Caco-2 (cell line): Measurements from ENCODE around the gene LYPD3. TPM values are rescaled to one million over a fixed set of nuclear protein-coding genes. Genes with fewer than 3 reads are reported as not detected.

Experiments used
- BruUV-seq: library from RNA; stranded (reverse); fragments of 400-500 nt; replicated peaks from 2 replicates; lab custom pipeline; 2021; lab: Mats Ljungman, UMichigan
- CTCF ChIA-PET: fragments of 300-600 bp; sonication (Branson Sonifier 250); formaldehyde crosslinking; loops from one replicate; lab custom pipeline; 2022; ENCODE audit warnings: antibody characterized with exemption; lab: Charles Lee
- POLR2A ChIA-PET: fragments of 300-600 bp; sonication (Branson Sonifier 250); formaldehyde crosslinking; loops from one replicate; lab custom pipeline; 2022; ENCODE audit warnings: antibody characterized with exemption; lab: Charles Lee
- DNase-seq, 2 experiments: peaks; one replicate each; pipeline versions ENCODE4 v3.0.0 to v3.0.0-alpha.2; 2020 to 2022
- H3K27me3 ChIP-seq: replicated peaks from 2 replicates; pipeline ENCODE4 v1.6.0; 2011; ENCODE audit warnings: low read length; ENCODE audit not compliant: control insufficient read depth, insufficient read depth
- H3K36me3 ChIP-seq: 2 replicates; pipeline ENCODE4 v1.5.1; 2011; ENCODE audit warnings: low read length; ENCODE audit not compliant: control insufficient read depth, insufficient read depth
- H3K4me1 ChIP-seq: fragments of 250-450 bp; sonication (Bioruptor Pico); 2 replicates; pipeline ENCODE4 v1.5.1; 2020; ENCODE audit warnings: mild to moderate bottlenecking
- H3K4me3 ChIP-seq: 2 replicates; pipeline ENCODE4 v1.5.1; 2011; ENCODE audit warnings: low read depth, mild to moderate bottlenecking, control low read depth, low read length
- H3K9me3 ChIP-seq: fragments of 250-450 bp; sonication (Bioruptor Pico); 2 replicates; pipeline ENCODE4 v1.5.1; 2020; ENCODE audit warnings: mild to moderate bottlenecking, moderate library complexity
- H3K27ac Mint-ChIP-seq: one replicate; pipeline ENCODE4 v1.8.0; 2022; ENCODE audit warnings: mixed read lengths; ENCODE audit not compliant: unreplicated experiment
- H3K27me3 Mint-ChIP-seq: one replicate; pipeline ENCODE4 v1.8.0; 2022; ENCODE audit warnings: mixed read lengths; ENCODE audit not compliant: insufficient read depth, unreplicated experiment
- H3K36me3 Mint-ChIP-seq: one replicate; pipeline ENCODE4 v1.8.0; 2022; ENCODE audit warnings: mild to moderate bottlenecking, mixed read lengths; ENCODE audit not compliant: insufficient read depth, unreplicated experiment
- H3K4me1 Mint-ChIP-seq: one replicate; pipeline ENCODE4 v1.8.0; 2022; ENCODE audit warnings: low read depth, mixed read lengths; ENCODE audit not compliant: unreplicated experiment
- H3K4me3 Mint-ChIP-seq: one replicate; pipeline ENCODE4 v1.8.0; 2022; ENCODE audit warnings: mild to moderate bottlenecking, moderate library complexity, mixed read lengths; ENCODE audit not compliant: unreplicated experiment
- H3K9me3 Mint-ChIP-seq: one replicate; pipeline ENCODE4 v1.8.0; 2022; ENCODE audit warnings: mixed read lengths; ENCODE audit not compliant: unreplicated experiment
- intact Hi-C: fragments of 100-400 bp; cut with micrococcal nuclease; formaldehyde crosslinking; loops from one replicate; pipeline ENCODE4 v1.10.0; 2022; ENCODE audit not compliant: unreplicated experiment
- total RNA-seq: library from RNA; stranded (reverse); gene quantifications from 2 replicates; pipeline ENCODE4 v1.2.3, GENCODE V29; 2022
- TF ChIP-seq, protein P1 (sequence below), 2 experiments: fragments of 200-600 bp in 1 of 2; IDR thresholded peaks; 1 replicate in 1 of 2; 2 replicates in 1 of 2; pipeline versions ENCODE4 v1.5.1 to v1.8.0; 2011 to 2022; ENCODE audit warnings: antibody characterized with exemption in 1 of 2, control low read depth in 1 of 2, inconsistent platforms in 1 of 2, low read depth in 1 of 2, low read length in 1 of 2, mild to moderate bottlenecking in 1 of 2, moderate library complexity in 1 of 2; ENCODE audit not compliant: insufficient read depth in 1 of 2, severe bottlenecking in 1 of 2, unreplicated experiment in 1 of 2

Gene LYPD3
- total RNA-seq, 1 experiment from 2014 or later: 1.3 TPM

GRCh38 chr19:43505941-43506340 lies 40.5 kb upstream of the LYPD3 start:
- Mint-ChIP-seq H3K27ac (no peak overlapping the region), H3K9me3 (no peaks in the 10 kb centered on the region), H3K4me3 (peak overlapping the region; percentile 90), H3K27me3 (no peaks in the 10 kb centered on the region), H3K36me3 (peaks cover 47% of the 10 kb centered on the region), H3K4me1 (peaks cover 24% of the 10 kb centered on the region)
- peaks cover 9% of the 10 kb centered on the region; the same call in 1 of the 2 replicates for H3K4me1 ChIP-seq
- peaks cover 2% of the 10 kb centered on the region; the same call in 1 of the 2 replicates for H3K36me3 ChIP-seq
- no peak for DNase-seq
- TF ChIP-seq, protein P1, sequence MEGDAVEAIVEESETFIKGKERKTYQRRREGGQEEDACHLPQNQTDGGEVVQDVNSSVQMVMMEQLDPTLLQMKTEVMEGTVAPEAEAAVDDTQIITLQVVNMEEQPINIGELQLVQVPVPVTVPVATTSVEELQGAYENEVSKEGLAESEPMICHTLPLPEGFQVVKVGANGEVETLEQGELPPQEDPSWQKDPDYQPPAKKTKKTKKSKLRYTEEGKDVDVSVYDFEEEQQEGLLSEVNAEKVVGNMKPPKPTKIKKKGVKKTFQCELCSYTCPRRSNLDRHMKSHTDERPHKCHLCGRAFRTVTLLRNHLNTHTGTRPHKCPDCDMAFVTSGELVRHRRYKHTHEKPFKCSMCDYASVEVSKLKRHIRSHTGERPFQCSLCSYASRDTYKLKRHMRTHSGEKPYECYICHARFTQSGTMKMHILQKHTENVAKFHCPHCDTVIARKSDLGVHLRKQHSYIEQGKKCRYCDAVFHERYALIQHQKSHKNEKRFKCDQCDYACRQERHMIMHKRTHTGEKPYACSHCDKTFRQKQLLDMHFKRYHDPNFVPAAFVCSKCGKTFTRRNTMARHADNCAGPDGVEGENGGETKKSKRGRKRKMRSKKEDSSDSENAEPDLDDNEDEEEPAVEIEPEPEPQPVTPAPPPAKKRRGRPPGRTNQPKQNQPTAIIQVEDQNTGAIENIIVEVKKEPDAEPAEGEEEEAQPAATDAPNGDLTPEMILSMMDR (IDR thresholded peaks at IDR 0.05; ENCODE audit: insufficient read depth in 1 of 2, low read depth in 1 of 2, low read length in 1 of 2, severe bottlenecking in 1 of 2, unreplicated experiment in 1 of 2): no peak
- CTCF ChIA-PET: no interaction called here
- H3K9me3 ChIP-seq: no peaks in the 10 kb centered on the region
- intact Hi-C loops: loop anchor here (2.0 kb wide), 1 partner anchor 27 kb away; the partner anchor contains the start of gene ZNF575
- no TSS peak for BruUV-seq
- no peak overlapping the region for H3K4me3 ChIP-seq
- POLR2A ChIA-PET: no interaction called here
- H3K27me3 ChIP-seq: no peaks in the 10 kb centered on the region

DNA sequence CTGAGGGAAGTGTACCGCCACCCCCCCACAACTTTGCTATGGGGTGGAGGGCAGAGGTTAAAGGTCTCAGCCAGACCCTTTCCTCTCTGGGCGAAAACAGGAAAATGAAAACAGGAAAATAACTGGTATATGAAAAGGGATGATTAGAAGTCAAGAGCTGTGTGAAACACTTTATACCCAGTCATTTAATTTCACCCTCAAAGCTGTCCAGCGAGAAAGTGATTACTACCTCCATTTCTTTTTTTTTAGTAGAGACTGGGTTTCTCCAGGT lies 39.7 kb upstream of the LYPD3 start:
- no peak for DNase-seq
- peaks cover 24% of the 10 kb centered on the region for H3K4me1 Mint-ChIP-seq
- Histone ChIP-seq H3K4me3 (peak overlapping the region; percentile 91), H3K27me3 (no peaks in the 10 kb centered on the region), H3K4me1 (peaks cover 13% of the 10 kb centered on the region; the same call in 1 of the 2 replicates), H3K9me3 (no peaks in the 10 kb centered on the region), H3K36me3 (peaks cover 2% of the 10 kb centered on the region; the same call in 1 of the 2 replicates)
- intact Hi-C loops: loop anchor here (2.0 kb wide), 1 partner anchor 28 kb away; the partner anchor contains the start of gene ZNF575
- peak overlapping the region; percentile 92 for H3K27ac Mint-ChIP-seq
- peak overlapping the region; percentile 90 for H3K4me3 Mint-ChIP-seq
- ChIA-PET CTCF (interaction anchor here (1.5 to 2.4 kb wide), 4 partner anchors 14 to 58 kb away, joined by 5 to 29 read pairs (median 16); partner anchors contain the start of gene ZNF575), POLR2A (interaction anchor here (1.2 to 2.0 kb wide), 2 partner anchors 42 to 73 kb away, joined by 3 to 17 read pairs; no protein-coding TSS in a partner anchor)
- H3K27me3 Mint-ChIP-seq: no peaks in the 10 kb centered on the region
- TF ChIP-seq, protein P1 (IDR thresholded peaks at IDR 0.05; ENCODE audit: insufficient read depth in 1 of 2, low read depth in 1 of 2, low read length in 1 of 2, severe bottlenecking in 1 of 2, unreplicated experiment in 1 of 2): no peak
- H3K9me3 Mint-ChIP-seq: no peaks in the 10 kb centered on the region
- BruUV-seq: no TSS peak
- H3K36me3 Mint-ChIP-seq: peaks cover 46% of the 10 kb centered on the region

DNA sequence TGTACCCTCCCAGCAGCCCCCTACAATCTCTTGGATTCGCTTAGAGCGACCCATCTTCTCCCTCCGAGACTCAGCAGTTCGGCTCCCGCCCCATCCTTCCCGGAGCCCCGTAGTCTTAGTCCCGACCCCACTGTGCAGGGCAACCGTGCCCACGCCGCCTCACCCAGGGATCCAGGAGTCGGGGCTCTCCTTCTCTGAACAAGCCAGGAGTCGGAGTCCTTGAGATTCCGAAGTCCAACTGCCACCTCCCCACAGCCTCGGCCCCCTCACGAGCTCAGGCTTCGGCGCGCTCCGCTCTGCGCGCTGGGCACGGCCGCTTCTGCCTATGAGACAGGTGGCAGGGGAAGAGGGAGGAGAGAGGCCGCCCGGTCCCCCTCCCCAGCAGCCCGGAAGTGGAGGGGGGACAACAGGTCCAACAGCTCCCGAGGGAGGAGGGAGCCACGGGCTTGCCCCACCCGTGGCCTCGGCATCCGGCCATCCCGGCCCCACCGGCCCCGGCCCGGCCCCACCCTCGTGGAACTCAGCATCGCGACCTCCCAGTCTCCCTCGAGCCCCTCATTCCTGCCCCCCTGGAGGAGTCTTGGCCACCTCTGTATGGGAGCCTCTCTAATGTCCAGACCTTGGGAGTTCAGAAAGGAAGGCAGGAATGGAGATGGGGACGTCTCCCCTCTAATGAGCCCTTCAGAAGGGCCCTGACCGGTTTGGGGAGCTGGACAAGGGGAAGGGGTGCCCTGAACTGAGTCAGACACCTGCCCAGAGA lies 39.2 kb upstream of the LYPD3 start, which contains the start of gene PHLDB3:
PHLDB3 (minus strand) TSS at position 321 of the 760 bp plus-strand sequence. CDS start 628 bp downstream, outside the sequence.
- H3K27me3 Mint-ChIP-seq: no peaks in the 10 kb centered on the region
- Histone ChIP-seq H3K4me1 (peaks cover 17% of the 10 kb centered on the region; the same call in 1 of the 2 replicates), H3K27me3 (no peaks in the 10 kb centered on the region), H3K9me3 (no peaks in the 10 kb centered on the region), H3K36me3 (no peaks in the 10 kb centered on the region), H3K4me3 (peak within 1 kb of the TSS; percentile 91)
- H3K4me3 Mint-ChIP-seq: peak within 1 kb of the TSS; percentile 90
- peak within 1 kb of the TSS; percentile 92 for H3K27ac Mint-ChIP-seq
- peak; percentile 77 to 78 for DNase-seq
- H3K36me3 Mint-ChIP-seq: peaks cover 47% of the 10 kb centered on the region
- intact Hi-C loops: loop anchor here (1.0 to 5.0 kb wide), 5 partner anchors 15 to 57 kb away; partner anchors contain the start of gene ZNF575
- TF ChIP-seq, protein P1 (IDR thresholded peaks at IDR 0.05; ENCODE audit: insufficient read depth in 1 of 2, low read depth in 1 of 2, low read length in 1 of 2, severe bottlenecking in 1 of 2, unreplicated experiment in 1 of 2): no peak
- ChIA-PET CTCF (interaction anchor here (1.0 to 2.4 kb wide), 8 partner anchors 15 to 92 kb away, joined by 3 to 29 read pairs (median 8); partner anchors contain the start of genes IRGQ, ZNF575 and ZNF576), POLR2A (interaction anchor here (0.8 to 2.0 kb wide), 5 partner anchors 15 to 73 kb away, joined by 3 to 17 read pairs (median 8); partner anchors contain the start of gene ZNF575)
- TSS peak; percentile 61 for BruUV-seq
- H3K9me3 Mint-ChIP-seq: no peaks in the 10 kb centered on the region
- H3K4me1 Mint-ChIP-seq: peaks cover 25% of the 10 kb centered on the region
